Activated CD8-positive, alpha-beta memory T cell treated with anti-CD3 and anti-CD28 coated beads, Interleukin-2, amount 50 U/mL, for 4 hours (primary cell): ENCODE measurements around the gene OSGEP.

Source experiments
- DNase-seq: peaks from one replicate; pipeline ENCODE4 v3.0.0-alpha.2; 2020

The OSGEP gene

GRCh38 chr14:20428802-20429201 is 25.8 kb downstream of the OSGEP start:
- DNase-seq = no peak

- DNase-seq = no peak
Measured at GRCh38 chr14:20428010-20428365, 26.6 kb downstream of the OSGEP start.

- no peak for DNase-seq
Measured at GRCh38 chr14:20427231-20428009, 27.2 kb downstream of the OSGEP start.

- no peak for DNase-seq
Measured at GRCh38 chr14:20424851-20425250, 29.8 kb downstream of the OSGEP start.

- no peak for DNase-seq
Measured at GRCh38 chr14:20422886-20423285, 31.7 kb downstream of the OSGEP start.

GRCh38 chr14:20421267-20421666 is 33.3 kb downstream of the OSGEP start:
- DNase-seq = no peak

GRCh38 chr14:20419419-20419818 is 35.2 kb downstream of the OSGEP start:
- DNase-seq = no peak

GRCh38 chr14:20418501-20418909 is 36.1 kb downstream of the OSGEP start:
- no peak for DNase-seq

GRCh38 chr14:20417250-20418186 is 37.1 kb downstream of the OSGEP start:
- no peak for DNase-seq

GRCh38 chr14:20416223-20416622 is 38.4 kb downstream of the OSGEP start:
- no peak for DNase-seq

GRCh38 chr14:20415782-20416206 is 38.8 kb downstream of the OSGEP start:
- DNase-seq = no peak

- DNase-seq = no peak
Measured at GRCh38 chr14:20413744-20414082, 40.9 kb downstream of the OSGEP start.

- peak; percentile 71 for DNase-seq
Measured at GRCh38 chr14:20412876-20413743, 41.5 kb downstream of the OSGEP start, which contains the start of gene TEP1. TSS of gene TEP1 (minus strand) at chr14:20413501. CDS start at chr14:20408439, 5,062 bp downstream.

- DNase-seq = no peak
Measured at GRCh38 chr14:20412411-20412810, 42.2 kb downstream of the OSGEP start.

GRCh38 chr14:20409226-20409625 is 45.4 kb downstream of the OSGEP start:
- DNase-seq = no peak

GRCh38 chr14:20403521-20403920 is 51.1 kb downstream of the OSGEP start:
- no peak for DNase-seq

- DNase-seq = no peak
Measured at GRCh38 chr14:20400965-20401593, 53.5 kb downstream of the OSGEP start.

GRCh38 chr14:20400589-20400964 is 54.0 kb downstream of the OSGEP start:
- no peak for DNase-seq

- DNase-seq = no peak
Measured at GRCh38 chr14:20397511-20397910, 57.1 kb downstream of the OSGEP start.
